ENCODE results near the gene TMEM126A.

The TMEM126A gene

GRCh38 chr11:85656777-85657176 is 9.0 kb downstream of the TMEM126A start:
- TF ChIP-seq ELF4 (IDR thresholded peaks at IDR 0.05) (no peak; the same call in 1 of the 2 replicates), TARDBP (IDR thresholded peaks at IDR 0.05) (no peak), L3MBTL2 (conservative IDR thresholded peaks at IDR 0.05) (no peak), LEF1 (IDR thresholded peaks at IDR 0.05; ENCODE audit: borderline replicate concordance) (no peak), CTBP1 (IDR thresholded peaks at IDR 0.05; ENCODE audit: borderline replicate concordance) (no peak), ZNF384 (IDR thresholded peaks at IDR 0.05) (no peak), NFRKB (IDR thresholded peaks at IDR 0.05) (no peak), HDGF (IDR thresholded peaks at IDR 0.05; ENCODE audit: borderline replicate concordance) (no peak), FOXA1 (IDR thresholded peaks at IDR 0.05) (no peak), FOXK2 (IDR thresholded peaks at IDR 0.05) (no peak), BHLHE40 (IDR thresholded peaks at IDR 0.05; ENCODE audit: borderline replicate concordance) (no peak), FOXM1 (IDR thresholded peaks at IDR 0.05; ENCODE audit: borderline replicate concordance) (no peak), ARNT (IDR thresholded peaks at IDR 0.05) (no peak)
- TF ChIP-seq, protein P1, sequence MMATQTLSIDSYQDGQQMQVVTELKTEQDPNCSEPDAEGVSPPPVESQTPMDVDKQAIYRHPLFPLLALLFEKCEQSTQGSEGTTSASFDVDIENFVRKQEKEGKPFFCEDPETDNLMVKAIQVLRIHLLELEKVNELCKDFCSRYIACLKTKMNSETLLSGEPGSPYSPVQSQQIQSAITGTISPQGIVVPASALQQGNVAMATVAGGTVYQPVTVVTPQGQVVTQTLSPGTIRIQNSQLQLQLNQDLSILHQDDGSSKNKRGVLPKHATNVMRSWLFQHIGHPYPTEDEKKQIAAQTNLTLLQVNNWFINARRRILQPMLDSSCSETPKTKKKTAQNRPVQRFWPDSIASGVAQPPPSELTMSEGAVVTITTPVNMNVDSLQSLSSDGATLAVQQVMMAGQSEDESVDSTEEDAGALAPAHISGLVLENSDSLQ (IDR thresholded peaks at IDR 0.05): no peak
- CTCF ChIA-PET: no interaction called here
- POLR2A ChIA-PET: interaction anchor here (1.5 kb wide), 1 partner anchor 9 kb away, joined by 6 read pairs; the partner anchor contains the start of gene TMEM126A
- no peak for DNase-seq (ENCODE audit: extremely low spot score)

- CTCF ChIA-PET: no interaction called here
- TF ChIP-seq L3MBTL2 (conservative IDR thresholded peaks at IDR 0.05): no peak
- TF ChIP-seq NFRKB (IDR thresholded peaks at IDR 0.05): no peak
- TF ChIP-seq SP1 (IDR thresholded peaks at IDR 0.05): no peak
- no peak for TF ChIP-seq TARDBP (IDR thresholded peaks at IDR 0.05)
- no peak for TF ChIP-seq FOXM1 (IDR thresholded peaks at IDR 0.05; ENCODE audit: borderline replicate concordance)
- no peak for TF ChIP-seq BHLHE40 (IDR thresholded peaks at IDR 0.05; ENCODE audit: borderline replicate concordance)
- TF ChIP-seq ARNT (IDR thresholded peaks at IDR 0.05): no peak
- TF ChIP-seq HDGF (IDR thresholded peaks at IDR 0.05; ENCODE audit: borderline replicate concordance): no peak
- TF ChIP-seq LEF1 (IDR thresholded peaks at IDR 0.05; ENCODE audit: borderline replicate concordance): no peak
- no peak for TF ChIP-seq ZNF384 (IDR thresholded peaks at IDR 0.05)
- TF ChIP-seq ELF4 (IDR thresholded peaks at IDR 0.05): no peak
- TF ChIP-seq CTBP1 (IDR thresholded peaks at IDR 0.05; ENCODE audit: borderline replicate concordance): no peak
- no peak for TF ChIP-seq FOXA1 (IDR thresholded peaks at IDR 0.05)
- TF ChIP-seq FOXK2 (IDR thresholded peaks at IDR 0.05): no peak
- DNase-seq (ENCODE audit: extremely low spot score): no peak
- POLR2A ChIA-PET: interaction anchor here (1.1 kb wide), 1 partner anchor 30 kb away, joined by 6 read pairs; the partner anchor contains the start of genes DLG2 and TMEM126B
Measured at GRCh38 chr11:85658180-85658579, 10.4 kb downstream of the TMEM126A start.

DNA sequence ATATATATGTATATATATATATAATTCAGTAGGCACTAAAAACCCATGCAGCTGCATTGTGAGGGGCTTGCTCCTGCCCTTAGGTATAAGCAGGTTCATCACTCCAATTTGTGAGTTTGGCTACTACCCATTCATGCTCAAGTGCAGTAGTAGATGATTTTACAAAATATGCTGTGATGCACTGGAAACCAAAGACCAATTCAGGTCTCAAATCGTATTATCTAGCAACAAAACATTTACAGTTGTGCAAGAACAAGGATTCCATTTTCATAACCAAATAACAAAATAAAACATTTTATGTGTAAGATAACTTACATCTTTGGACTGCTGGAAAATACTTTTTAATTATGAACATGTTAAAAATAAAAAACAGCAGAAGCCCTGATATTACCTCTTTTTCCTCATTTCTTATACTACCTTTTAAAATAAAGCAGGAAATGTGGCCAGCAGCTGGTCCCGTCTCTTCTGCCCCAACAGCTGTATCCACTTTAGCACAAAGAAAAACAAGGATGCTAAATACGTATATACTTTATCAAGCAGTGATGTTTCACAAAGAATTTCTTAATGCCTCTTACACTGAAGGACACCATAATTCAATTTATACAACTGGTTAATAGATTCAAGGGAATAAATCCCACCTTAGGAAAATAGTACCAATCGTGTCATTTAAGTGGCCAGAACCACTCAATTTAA is 14.4 kb downstream of the TMEM126A start:
- DNase-seq (ENCODE audit: extremely low spot score): no peak
- TF ChIP-seq SP1 (IDR thresholded peaks at IDR 0.05) (no peak), FOXA1 (IDR thresholded peaks at IDR 0.05) (no peak), LEF1 (IDR thresholded peaks at IDR 0.05; ENCODE audit: borderline replicate concordance) (no peak), ELF4 (IDR thresholded peaks at IDR 0.05) (no peak), FOXK2 (IDR thresholded peaks at IDR 0.05) (no peak), SUZ12 (IDR thresholded peaks at IDR 0.05) (no peak), ZNF384 (IDR thresholded peaks at IDR 0.05) (no peak), FOXM1 (IDR thresholded peaks at IDR 0.05; ENCODE audit: borderline replicate concordance) (no peak), L3MBTL2 (conservative IDR thresholded peaks at IDR 0.05) (no peak), HDGF (IDR thresholded peaks at IDR 0.05; ENCODE audit: borderline replicate concordance) (no peak), BHLHE40 (IDR thresholded peaks at IDR 0.05; ENCODE audit: borderline replicate concordance) (no peak), TARDBP (IDR thresholded peaks at IDR 0.05) (no peak), ARNT (IDR thresholded peaks at IDR 0.05) (no peak)
- TF ChIP-seq, protein P1 (IDR thresholded peaks at IDR 0.05): no peak
- ChIA-PET CTCF (no interaction called here), POLR2A (interaction anchor here (0.9 kb wide), 1 partner anchor 34 kb away, joined by 3 read pairs; the partner anchor contains the start of genes DLG2 and TMEM126B)

GRCh38 chr11:85663080-85663752 is 15.4 kb downstream of the TMEM126A start:
- POLR2A ChIA-PET: interaction anchor here (1.0 to 1.8 kb wide), 4 partner anchors 10 to 35 kb away, joined by 3 to 9 read pairs (median 6); partner anchors contain the start of genes DLG2 and TMEM126B
- no peak for TF ChIP-seq L3MBTL2 (conservative IDR thresholded peaks at IDR 0.05)
- peak; percentile 47 for TF ChIP-seq ZNF384 (IDR thresholded peaks at IDR 0.05)
- no peak for TF ChIP-seq ARNT (IDR thresholded peaks at IDR 0.05)
- TF ChIP-seq FOXA1 (IDR thresholded peaks at IDR 0.05): no peak
- TF ChIP-seq CTBP1 (IDR thresholded peaks at IDR 0.05; ENCODE audit: borderline replicate concordance): no peak
- TF ChIP-seq, protein P1 (IDR thresholded peaks at IDR 0.05): no peak
- CTCF ChIA-PET: no interaction called here
- no peak for DNase-seq (ENCODE audit: extremely low spot score)

GRCh38 chr11:85663753-85664614 is 16.2 kb downstream of the TMEM126A start:
- peak; percentile 56 for DNase-seq (ENCODE audit: extremely low spot score)
- no peak for TF ChIP-seq ARNT (IDR thresholded peaks at IDR 0.05)
- TF ChIP-seq NFRKB (IDR thresholded peaks at IDR 0.05): no peak
- TF ChIP-seq L3MBTL2 (conservative IDR thresholded peaks at IDR 0.05): no peak
- no peak for TF ChIP-seq LEF1 (IDR thresholded peaks at IDR 0.05; ENCODE audit: borderline replicate concordance)
- TF ChIP-seq ZNF384 (IDR thresholded peaks at IDR 0.05): no peak
- TF ChIP-seq HDGF (IDR thresholded peaks at IDR 0.05; ENCODE audit: borderline replicate concordance): no peak
- TF ChIP-seq, protein P1 (IDR thresholded peaks at IDR 0.05): no peak
- no peak for TF ChIP-seq SP1 (IDR thresholded peaks at IDR 0.05)
- no peak for TF ChIP-seq FOXA1 (IDR thresholded peaks at IDR 0.05)
- no peak for TF ChIP-seq FOXM1 (IDR thresholded peaks at IDR 0.05; ENCODE audit: borderline replicate concordance)
- TF ChIP-seq SUZ12 (IDR thresholded peaks at IDR 0.05): no peak
- no peak for TF ChIP-seq ELF4 (IDR thresholded peaks at IDR 0.05)
- no peak for TF ChIP-seq FOXK2 (IDR thresholded peaks at IDR 0.05)
- TF ChIP-seq CTBP1 (IDR thresholded peaks at IDR 0.05; ENCODE audit: borderline replicate concordance): no peak
- TF ChIP-seq TARDBP (IDR thresholded peaks at IDR 0.05): no peak
- TF ChIP-seq BHLHE40 (IDR thresholded peaks at IDR 0.05; ENCODE audit: borderline replicate concordance): no peak
- ChIA-PET POLR2A (interaction anchor here (1.0 to 1.8 kb wide), 8 partner anchors 10 to 36 kb away, joined by 3 to 16 read pairs (median 4); partner anchors contain the start of genes DLG2, TMEM126A and TMEM126B), CTCF (no interaction called here)
